Measurements from ENCODE around the gene TMEM121B. TPM values are rescaled to one million over a fixed set of nuclear protein-coding genes. Genes with fewer than 3 reads are reported as not detected.

Gene TMEM121B
- total RNA-seq, 2 donors from 2014 or later, result 7.6 to 15.5 TPM

DNA sequence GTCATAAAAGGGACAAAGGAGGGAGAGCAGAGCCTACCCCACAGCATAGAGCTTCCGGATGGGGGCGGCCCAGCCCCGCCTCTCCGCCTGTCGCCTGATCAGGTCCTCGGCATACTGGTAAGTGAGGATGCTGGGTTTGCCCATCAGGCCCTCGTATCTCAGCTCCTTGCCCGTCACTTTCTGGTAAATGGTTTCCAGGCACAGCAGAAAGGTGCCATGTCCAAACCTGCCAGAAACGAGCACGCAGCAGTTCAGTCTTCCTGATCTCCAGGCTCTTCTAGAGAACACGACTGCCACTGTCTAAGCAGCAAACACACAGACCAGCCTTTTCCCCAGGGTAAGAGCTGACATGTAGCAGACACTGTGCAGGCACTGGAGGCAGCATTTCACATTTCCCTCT is 17.4 kb upstream of the TMEM121B start:
- no peak for DNase-seq (ENCODE audit: low spot score)
- Histone ChIP-seq H3K4me3 (no peak overlapping the region), H3K9me3 (no peaks in the 10 kb centered on the region), H3K27ac (no peak overlapping the region), H3K27me3 (replicated peaks; ENCODE audit: insufficient read depth) (no peaks in the 10 kb centered on the region), H3K36me3 (peaks cover 0 to 5% of the 10 kb centered on the region in 2 donors), H3K4me1 (replicated peaks) (no peaks in the 10 kb centered on the region)
- TF ChIP-seq POLR2A (IDR thresholded peaks at IDR 0.05), result no peak
- no peak for TF ChIP-seq CTCF (IDR thresholded peaks at IDR 0.05)
- TF ChIP-seq POLR2AphosphoS5 (IDR thresholded peaks at IDR 0.05), result no peak
- intact Hi-C loops (cut with DNase I), result no loop called here
- 79% methylated on average over 11 of the region's 11 CpGs for WGBS

DNA sequence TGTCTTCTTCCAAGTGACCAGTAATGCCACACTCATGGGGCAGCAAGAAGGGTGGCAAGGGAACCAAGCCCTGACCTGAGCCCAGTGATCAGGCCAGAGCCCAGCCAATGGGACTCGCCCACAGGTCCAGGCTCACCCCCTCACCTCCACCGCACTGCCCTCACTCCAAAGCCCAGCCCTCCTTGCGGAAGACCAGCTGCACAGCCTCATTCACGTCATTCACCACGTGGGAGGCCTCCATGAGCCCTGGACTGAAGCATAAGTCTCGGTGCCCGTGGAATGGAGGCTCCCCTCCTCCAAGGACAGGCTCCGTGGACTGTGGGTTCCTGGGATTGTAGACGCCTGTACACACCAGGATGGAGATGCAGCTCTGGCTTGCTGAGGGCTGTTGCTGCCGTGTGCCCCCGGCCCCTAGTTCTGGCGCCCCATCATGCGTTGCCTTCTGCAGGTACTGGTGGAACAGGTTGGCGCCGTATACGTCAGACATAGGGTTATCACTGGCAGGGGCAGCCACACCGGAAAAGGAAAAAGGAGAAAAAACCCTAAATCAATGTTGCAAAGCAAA is 16.8 kb upstream of the TMEM121B start:
- intact Hi-C loops (cut with DNase I), result no loop called here
- no peaks in the 10 kb centered on the region for H3K4me1 ChIP-seq (replicated peaks)
- no peak for TF ChIP-seq CTCF (IDR thresholded peaks at IDR 0.05)
- no peak for TF ChIP-seq POLR2A (IDR thresholded peaks at IDR 0.05)
- TF ChIP-seq POLR2AphosphoS5 (IDR thresholded peaks at IDR 0.05), result no peak
- DNase-seq (ENCODE audit: low spot score), result no peak
- H3K9me3 ChIP-seq, result no peaks in the 10 kb centered on the region
- no peak overlapping the region for H3K4me3 ChIP-seq
- WGBS, result 85% methylated on average over 17 of the region's 17 CpGs
- H3K27ac ChIP-seq, result no peak overlapping the region
- H3K36me3 ChIP-seq, result no peaks in the 10 kb centered on the region
- H3K27me3 ChIP-seq (replicated peaks; ENCODE audit: insufficient read depth), result no peaks in the 10 kb centered on the region

GRCh38 chr22:17137170-17137569 is 16.0 kb upstream of the TMEM121B start:
- H3K36me3 ChIP-seq, result no peaks in the 10 kb centered on the region
- no peak overlapping the region for H3K27ac ChIP-seq
- DNase-seq (ENCODE audit: low spot score), result no peak
- H3K4me3 ChIP-seq, result no peak overlapping the region
- H3K27me3 ChIP-seq (replicated peaks; ENCODE audit: insufficient read depth), result no peaks in the 10 kb centered on the region
- H3K9me3 ChIP-seq, result no peaks in the 10 kb centered on the region
- TF ChIP-seq POLR2AphosphoS5 (IDR thresholded peaks at IDR 0.05) (no peak), CTCF (IDR thresholded peaks at IDR 0.05) (no peak), POLR2A (IDR thresholded peaks at IDR 0.05) (no peak)
- intact Hi-C loops (cut with DNase I), result no loop called here
- WGBS, result 80% methylated on average over 4 of the region's 4 CpGs
- H3K4me1 ChIP-seq (replicated peaks), result no peaks in the 10 kb centered on the region

DNA sequence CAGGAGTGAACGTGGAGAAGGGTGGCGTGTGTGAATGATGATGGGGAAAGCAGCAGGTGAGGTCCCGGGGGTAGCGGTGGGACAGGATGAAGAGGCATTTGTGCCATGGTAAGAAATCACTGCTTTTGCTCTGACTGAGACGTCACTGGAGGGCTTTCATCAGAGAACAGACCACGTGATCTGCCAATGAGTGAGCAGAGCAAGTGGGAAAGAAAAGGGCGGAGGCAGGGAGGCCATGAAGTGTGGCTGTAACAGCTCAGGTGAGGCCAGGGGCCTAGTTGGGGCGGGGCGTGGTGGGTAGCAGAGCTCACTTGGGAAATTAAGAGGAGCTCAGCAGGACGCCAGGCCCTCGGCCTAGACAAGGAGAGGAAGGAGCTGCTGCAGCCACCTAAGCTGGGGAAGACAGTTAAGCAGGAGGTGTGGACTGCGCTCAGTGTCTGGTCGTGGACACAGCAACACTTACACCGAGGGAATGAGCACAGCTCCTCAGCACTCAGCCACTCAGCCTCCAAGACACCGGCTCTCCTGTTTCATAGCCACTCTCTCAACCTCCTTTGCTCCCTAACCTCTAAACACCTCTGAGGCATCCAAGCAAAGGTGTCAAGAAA is 14.1 kb upstream of the TMEM121B start:
- 84% methylated on average over 15 of the region's 15 CpGs for WGBS
- Histone ChIP-seq H3K9me3 (no peaks in the 10 kb centered on the region), H3K36me3 (no peaks in the 10 kb centered on the region), H3K27ac (no peak overlapping the region), H3K4me1 (replicated peaks) (no peaks in the 10 kb centered on the region), H3K4me3 (no peak overlapping the region), H3K27me3 (replicated peaks; ENCODE audit: insufficient read depth) (no peaks in the 10 kb centered on the region)
- DNase-seq (ENCODE audit: low spot score), result no peak
- intact Hi-C loops (cut with DNase I), result no loop called here
- TF ChIP-seq POLR2A (IDR thresholded peaks at IDR 0.05), result no peak
- TF ChIP-seq POLR2AphosphoS5 (IDR thresholded peaks at IDR 0.05), result no peak
- TF ChIP-seq CTCF (IDR thresholded peaks at IDR 0.05), result no peak

GRCh38 chr22:17133137-17133536 is 12.0 kb upstream of the TMEM121B start:
- H3K4me1 ChIP-seq (replicated peaks), result no peaks in the 10 kb centered on the region
- intact Hi-C loops (cut with DNase I), result no loop called here
- 70% methylated on average over 2 of the region's 7 CpGs for WGBS
- no peak for DNase-seq (ENCODE audit: low spot score)
- no peaks in the 10 kb centered on the region for H3K36me3 ChIP-seq
- H3K27ac ChIP-seq, result no peak overlapping the region
- TF ChIP-seq POLR2AphosphoS5 (IDR thresholded peaks at IDR 0.05) (no peak), POLR2A (IDR thresholded peaks at IDR 0.05) (no peak), CTCF (IDR thresholded peaks at IDR 0.05) (no peak)
- no peak overlapping the region for H3K4me3 ChIP-seq
- no peaks in the 10 kb centered on the region for H3K9me3 ChIP-seq
- H3K27me3 ChIP-seq (replicated peaks; ENCODE audit: insufficient read depth), result no peaks in the 10 kb centered on the region

Measured in prostate gland (tissue), 2 donors.